Fibroblast of pulmonary artery (primary cell): ENCODE data around the gene RPS27L.

Experiments
- DNase-seq: peaks from one replicate; pipeline ENCODE4 v3.0.0-alpha.2; 2010; ENCODE audit warnings: low read depth
- H3K4me3 ChIP-seq: replicated peaks from 2 replicates; pipeline ENCODE4 v1.5.1; 2011; ENCODE audit warnings: low read depth, mild to moderate bottlenecking, control low read depth, low read length, moderate library complexity
- CTCF ChIP-seq: IDR thresholded peaks from 2 replicates; pipeline ENCODE4 v1.5.1; 2011; ENCODE audit warnings: mild to moderate bottlenecking, control low read depth, low read length, inconsistent platforms; ENCODE audit errors: missing control alignments

The RPS27L gene

DNA sequence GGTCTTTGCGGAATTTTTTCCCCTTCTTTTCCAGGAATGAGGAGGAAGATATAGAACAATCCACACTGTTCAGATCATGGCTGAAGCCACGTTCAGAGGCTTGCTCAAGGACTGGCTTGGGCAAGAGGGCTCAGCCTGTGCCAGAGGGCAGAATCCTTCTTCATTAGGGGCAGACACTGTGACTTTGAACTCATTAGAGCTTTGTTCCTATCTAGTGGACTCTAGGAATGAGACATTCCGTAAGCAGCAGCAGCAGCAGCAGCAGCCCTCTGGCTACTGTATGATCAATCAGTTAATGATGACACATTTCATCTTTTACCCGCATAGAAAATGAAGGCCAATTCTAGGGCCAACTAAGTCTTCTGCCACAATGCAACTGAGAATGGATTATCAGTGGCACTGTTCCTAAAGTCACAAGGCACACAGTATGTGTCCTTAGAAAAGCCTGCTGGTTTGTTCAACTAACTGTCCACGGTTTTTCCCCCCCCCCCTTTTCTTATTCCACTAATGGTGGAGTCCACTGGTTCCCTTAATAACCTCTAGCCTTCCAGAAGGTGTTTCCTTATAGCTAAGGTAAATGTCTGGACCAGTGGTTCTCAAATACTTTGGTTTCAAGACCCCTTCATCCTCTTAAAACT is 30.4 kb upstream of the RPS27L start:
- TF ChIP-seq CTCF, result no peak
- no peak overlapping the region for H3K4me3 ChIP-seq
- DNase-seq, result no peak

GRCh38 chr15:63186065-63186464 is 28.8 kb upstream of the RPS27L start:
- no peak for TF ChIP-seq CTCF
- DNase-seq, result peak; percentile 56
- H3K4me3 ChIP-seq, result no peak overlapping the region

DNA sequence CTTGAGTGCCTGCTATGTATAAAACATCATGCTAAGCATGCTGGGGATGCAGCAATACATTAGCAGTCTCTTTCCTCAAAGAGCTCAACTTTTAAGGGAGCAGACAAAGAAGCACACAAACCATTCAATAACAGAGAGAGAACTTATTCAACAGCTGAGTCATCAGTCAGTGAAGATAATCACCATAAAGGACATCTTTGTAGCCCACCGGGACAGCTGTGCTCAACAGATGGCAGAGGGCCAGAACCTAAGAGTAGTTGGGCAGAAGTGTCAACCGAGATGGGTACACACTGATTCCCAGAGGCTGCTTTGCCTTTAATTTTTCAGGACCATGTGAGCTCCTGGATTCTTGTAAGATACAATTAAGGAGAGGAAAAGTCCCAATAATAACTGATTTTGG is 27.9 kb upstream of the RPS27L start:
- no peak overlapping the region for H3K4me3 ChIP-seq
- TF ChIP-seq CTCF, result no peak
- no peak for DNase-seq

DNA sequence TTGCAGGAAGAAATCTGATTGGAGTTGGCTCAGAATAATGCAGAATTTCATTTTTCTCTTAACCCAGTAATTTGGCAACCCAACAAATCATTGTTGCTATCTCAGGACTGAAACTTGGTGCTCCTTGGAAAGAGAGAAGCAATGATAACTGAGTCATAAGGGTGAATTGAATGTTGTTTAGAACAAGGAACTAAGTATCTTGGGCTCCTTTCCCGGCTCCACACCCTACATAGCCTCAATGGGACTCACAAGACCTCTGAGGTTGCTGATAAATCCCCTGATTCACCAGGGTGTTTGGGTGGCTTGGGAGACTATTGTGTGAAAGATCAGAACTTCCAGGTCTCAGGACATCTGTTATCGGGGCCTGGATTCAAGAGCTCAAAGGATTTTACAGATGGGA is 24.4 kb upstream of the RPS27L start:
- no peak for TF ChIP-seq CTCF
- no peak for DNase-seq
- no peak overlapping the region for H3K4me3 ChIP-seq

- H3K4me3 ChIP-seq, result no peak overlapping the region
- TF ChIP-seq CTCF, result no peak
- DNase-seq, result no peak
Observed at GRCh38 chr15:63180746-63181145, 23.5 kb upstream of the RPS27L start.

DNA sequence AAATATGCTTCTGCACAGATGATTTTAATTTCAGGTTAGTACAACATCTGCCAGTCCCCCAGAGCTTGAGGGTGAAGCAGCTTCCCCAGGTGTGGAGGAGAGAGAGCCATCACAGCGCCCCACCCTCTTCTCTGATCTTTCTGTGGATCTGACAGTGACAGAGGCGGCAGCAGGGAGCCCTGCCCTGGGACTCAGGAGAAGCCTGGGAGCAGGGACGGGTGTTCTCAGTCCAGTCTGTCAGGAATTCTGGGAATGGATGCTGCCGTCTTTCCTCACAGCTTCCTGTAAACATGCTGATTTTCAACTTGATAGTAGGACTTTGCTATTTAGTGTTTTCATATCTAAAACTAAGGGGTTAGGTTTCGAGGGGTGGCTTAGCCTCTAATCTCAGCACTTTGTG is 20.8 kb upstream of the RPS27L start:
- no peak overlapping the region for H3K4me3 ChIP-seq
- no peak for TF ChIP-seq CTCF
- no peak for DNase-seq

DNA sequence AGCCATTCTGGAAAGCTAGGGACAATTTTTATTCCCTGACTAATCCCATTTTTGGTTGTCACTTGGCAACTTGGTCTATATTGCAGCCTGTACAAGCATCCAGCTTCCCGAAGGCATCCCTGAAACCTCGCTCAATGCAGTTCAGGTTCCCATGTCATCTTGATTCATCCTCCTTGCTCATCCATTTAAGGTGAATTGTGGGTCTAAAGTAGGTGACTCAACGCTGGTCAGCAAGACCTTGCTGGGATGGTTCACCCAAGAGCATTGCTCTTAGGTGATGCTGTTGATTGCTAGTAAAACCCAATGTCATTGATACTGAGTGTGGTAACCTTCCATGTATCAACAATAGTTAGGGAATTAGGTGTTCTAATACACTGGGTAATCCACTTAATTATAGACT is 19.0 kb upstream of the RPS27L start:
- H3K4me3 ChIP-seq, result no peak overlapping the region
- DNase-seq, result no peak
- no peak for TF ChIP-seq CTCF
